Naive thymus-derived CD4-positive, alpha-beta T cell (primary cell): ENCODE results near the gene HSD17B7. TPM values are rescaled to one million over a fixed set of nuclear protein-coding genes. Genes with fewer than 3 reads are reported as not detected.

Experiments
- ATAC-seq: fragments of 150-1000 bp; cut with Tn5 transposase; 2 replicates; pipeline ENCODE4 v1.10.0; 2021; ENCODE audit warnings: mild to moderate bottlenecking, moderate library complexity
- CTCF ChIA-PET: fragments of 350-600 bp; sonication (Branson Sonifier 250); formaldehyde crosslinking; loops from one replicate; lab custom pipeline; 2021; ENCODE audit warnings: antibody characterized with exemption; lab: Charles Lee
- POLR2A ChIA-PET: fragments of 350-600 bp; sonication (Branson Sonifier 250); formaldehyde crosslinking; loops from one replicate; lab custom pipeline; 2021; ENCODE audit warnings: antibody characterized with exemption, inconsistent platforms; lab: Charles Lee
- DNase-seq, 9 donors: peaks; one replicate each; pipeline versions ENCODE4 v3.0.0 to v3.0.0-alpha.2; 2020 to 2022; ENCODE audit warnings: mixed read lengths in 1 of 9
- H3K27ac ChIP-seq: one replicate; pipeline ENCODE4 v1.7.0; 2013; ENCODE audit warnings: mild to moderate bottlenecking, low read depth, low read length, moderate library complexity
- H3K27me3 ChIP-seq, 2 donors: one replicate each; pipeline ENCODE4 v1.7.0; 2013; ENCODE audit warnings: low read length in 2 of 2, mild to moderate bottlenecking in 2 of 2, moderate library complexity in 2 of 2; ENCODE audit not compliant: control insufficient read depth in 2 of 2, insufficient read depth in 2 of 2
- H3K36me3 ChIP-seq, 3 experiments: 1 replicate in 2 of 3; 2 replicates in 1 of 3; pipeline ENCODE4 v1.7.0; 2013; ENCODE audit warnings: low read length in 3 of 3, mild to moderate bottlenecking in 3 of 3, moderate library complexity in 1 of 3; ENCODE audit not compliant: insufficient read depth in 3 of 3, control insufficient read depth in 2 of 3
- H3K4me1 ChIP-seq, 2 donors: one replicate each; pipeline ENCODE4 v1.7.0; 2013; ENCODE audit warnings: low read length in 2 of 2, mild to moderate bottlenecking in 2 of 2, moderate library complexity in 1 of 2; ENCODE audit not compliant: control insufficient read depth in 2 of 2, insufficient read depth in 2 of 2
- H3K4me3 ChIP-seq: 2 replicates; pipeline ENCODE4 v1.7.0; 2013; ENCODE audit warnings: mild to moderate bottlenecking, low read length
- H3K9me3 ChIP-seq, 3 experiments: 1 replicate in 2 of 3; 2 replicates in 1 of 3; pipeline ENCODE4 v1.7.0; 2013; ENCODE audit warnings: low read length in 3 of 3; ENCODE audit not compliant: control insufficient read depth in 2 of 3
- H3K27ac Mint-ChIP-seq, 9 donors: one replicate each; pipeline ENCODE4 v1.8.0; 2020 to 2022; ENCODE audit warnings: mixed read lengths in 9 of 9, mild to moderate bottlenecking in 8 of 9, moderate library complexity in 5 of 9, inconsistent platforms in 2 of 9
- H3K27me3 Mint-ChIP-seq, 5 donors: one replicate each; pipeline ENCODE4 v1.8.0; 2021 to 2022; ENCODE audit warnings: mixed read lengths in 5 of 5, mild to moderate bottlenecking in 1 of 5
- H3K36me3 Mint-ChIP-seq, 5 donors: one replicate each; pipeline ENCODE4 v1.8.0; 2020 to 2022; ENCODE audit warnings: mixed read lengths in 5 of 5, mild to moderate bottlenecking in 3 of 5, inconsistent platforms in 1 of 5
- H3K4me1 Mint-ChIP-seq, 7 donors: one replicate each; pipeline ENCODE4 v1.8.0; 2020 to 2022; ENCODE audit warnings: mixed read lengths in 7 of 7, mild to moderate bottlenecking in 3 of 7, inconsistent platforms in 1 of 7
- H3K4me3 Mint-ChIP-seq, 10 donors: one replicate each; pipeline ENCODE4 v1.8.0; 2020 to 2022; ENCODE audit warnings: mild to moderate bottlenecking in 10 of 10, mixed read lengths in 10 of 10, moderate library complexity in 6 of 10, inconsistent platforms in 2 of 10
- H3K9me3 Mint-ChIP-seq, 11 donors: one replicate each; pipeline ENCODE4 v1.8.0; 2020 to 2022; ENCODE audit warnings: mixed read lengths in 11 of 11, mild to moderate bottlenecking in 4 of 11, inconsistent platforms in 1 of 11, moderate library complexity in 1 of 11
- intact Hi-C, 2 donors: fragments of 100-400 bp; cut with micrococcal nuclease; formaldehyde crosslinking; loops; one replicate each; pipeline ENCODE4 v1.15.1; 2023
- polyA plus RNA-seq, 2 donors: library from polyadenylated mRNA; unstranded; fragments of 300-500 nt; fragmentation: Illumina TruSeq; gene quantifications; one replicate each; pipeline ENCODE4 v1.2.3, GENCODE V29; 2021
- total RNA-seq, 6 experiments: library from RNA in 5 of 6; stranded (reverse) in 5 of 6; gene quantifications; 1 replicate in 5 of 6; 2 replicates in 1 of 6; pipeline ENCODE4 v1.2.3 and lab custom pipeline; 2021 to 2026

Gene HSD17B7
- total and polyA plus RNA-seq, 7 experiments from 2014 or later: 19.3 to 34.1 (median 23.5) TPM

DNA sequence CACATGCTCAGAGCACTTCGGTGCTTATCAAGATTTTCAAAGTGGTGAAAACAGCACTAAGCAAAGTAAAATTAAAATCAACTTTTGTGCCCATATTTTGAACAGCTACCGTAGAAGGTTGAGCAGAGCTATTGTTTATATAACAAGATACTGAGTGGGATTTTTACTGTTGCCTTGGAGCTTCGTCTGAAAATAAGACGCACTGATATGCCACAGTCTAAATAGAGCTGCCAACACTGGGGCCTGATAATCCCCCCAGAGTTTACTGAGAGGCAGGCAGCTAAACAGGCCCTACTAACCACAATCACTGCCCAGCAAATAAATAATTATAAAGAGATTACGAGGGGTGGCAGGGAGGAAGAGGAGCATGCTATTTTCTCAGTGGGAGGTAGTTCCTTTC is 71.1 kb downstream of the HSD17B7 start:
- ATAC-seq (no peak), DNase-seq (no peak)
- intact Hi-C loops: no loop called here
- Histone ChIP-seq H3K36me3 (no peaks in the 10 kb centered on the region), H3K4me1 (no peaks in the 10 kb centered on the region), H3K9me3 (no peaks in the 10 kb centered on the region), H3K27me3 (peaks cover 0 to 4% of the 10 kb centered on the region in 2 donors), H3K27ac (no peak overlapping the region), H3K4me3 (no peak overlapping the region)
- H3K27me3 Mint-ChIP-seq: peaks cover 20 to 32% (median 28%) of the 10 kb centered on the region in 5 donors
- ChIA-PET POLR2A (no interaction called here), CTCF (no interaction called here)
- no peak overlapping the region for H3K4me3 Mint-ChIP-seq
- H3K27ac Mint-ChIP-seq: no peak overlapping the region
- peaks cover 0 to 4% (median 0%) of the 10 kb centered on the region in 5 donors for H3K36me3 Mint-ChIP-seq
- H3K4me1 Mint-ChIP-seq: no peaks in the 10 kb centered on the region
- no peaks in the 10 kb centered on the region for H3K9me3 Mint-ChIP-seq

Other genes starting within 250 kb of the HSD17B7 start
- gene UAP1, start 229.0 kb upstream of the HSD17B7 start, total RNA-seq: 10 to 100 TPM; 18.0 to 29.6 (median 22.7) TPM
- 10 to 100 TPM; 26.0 to 27.7 TPM for gene UAP1, start 229.0 kb upstream of the HSD17B7 start, polyA plus RNA-seq
- under 1 TPM; 0.24 to 0.44 (median 0.35) TPM for gene DDR2, start 158.2 kb upstream of the HSD17B7 start, total RNA-seq
- not detected for gene DDR2, start 158.2 kb upstream of the HSD17B7 start, polyA plus RNA-seq
- not detected for gene CCDC190, start 70.5 kb downstream of the HSD17B7 start, total RNA-seq
- gene CCDC190, start 70.5 kb downstream of the HSD17B7 start, polyA plus RNA-seq: not detected